HG03460 (cell line): ENCODE data around the gene HIPK2.
"Not testable (repeated sequence)": the region's sequence is repeated elsewhere in the genome, so short reads cannot be mapped to it uniquely, and the experiment has no call there.

ENCODE experiments used
- ATAC-seq: cut with Tn5 transposase; IDR thresholded peaks from one replicate; pipeline ENCODE4 v1.9.1; 2021; ENCODE audit not compliant: unreplicated experiment

HIPK2 gene

DNA sequence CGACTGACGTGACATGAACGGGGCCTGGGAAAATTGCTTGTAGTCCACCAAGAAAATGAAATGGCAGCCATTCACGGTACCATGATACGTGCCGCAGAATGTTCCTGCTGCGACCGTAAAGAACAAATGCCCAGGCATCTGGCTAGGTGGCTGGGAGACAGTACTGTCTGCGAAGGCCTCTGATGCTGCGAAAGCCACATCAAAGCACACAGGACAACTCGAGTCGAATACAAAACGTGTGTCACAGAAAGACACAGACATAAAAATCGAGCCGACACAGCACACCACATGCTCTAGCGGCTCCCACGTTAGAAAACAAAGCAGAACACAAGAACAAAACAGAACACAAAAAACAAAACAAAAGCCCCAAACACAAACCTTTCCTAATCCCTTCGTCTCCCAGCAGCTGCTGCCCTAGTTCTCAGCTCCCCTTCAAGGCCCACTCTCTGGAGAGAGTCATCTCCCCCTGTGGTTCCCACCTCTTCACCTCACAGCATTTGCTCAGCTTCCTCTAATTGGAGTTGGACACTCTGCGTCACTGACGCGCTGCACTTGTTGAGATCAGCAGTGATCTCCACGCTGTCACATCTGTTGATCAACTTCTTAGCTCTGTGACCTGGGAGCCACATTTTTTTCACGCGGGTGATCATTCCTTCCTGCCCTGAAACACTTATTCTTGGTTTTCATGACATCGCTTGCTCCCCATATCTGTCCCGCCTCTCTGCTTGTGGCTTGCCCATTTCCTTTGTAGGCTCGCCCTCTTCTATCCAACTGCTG is 142.1 kb downstream of the HIPK2 start:
- ATAC-seq, result no peak

DNA sequence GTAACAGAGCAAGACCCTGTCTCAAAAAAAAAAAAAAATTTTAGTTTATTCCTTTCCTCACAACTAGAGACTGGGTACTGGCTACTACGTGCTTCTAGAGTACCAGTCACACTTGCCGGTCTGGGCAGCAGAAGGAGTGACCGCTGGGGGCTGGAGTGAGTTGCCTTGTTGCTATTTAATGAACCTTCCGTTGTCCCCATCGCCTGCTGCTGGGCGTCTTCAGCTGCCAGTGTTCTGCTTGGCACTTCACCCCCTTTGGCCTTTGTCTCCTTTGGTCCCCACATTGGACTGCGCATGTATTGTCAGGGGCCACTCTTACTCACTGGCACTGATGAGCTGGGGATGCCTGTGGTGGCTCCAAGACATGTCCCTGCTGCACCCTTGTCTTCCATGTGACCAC is 143.7 kb downstream of the HIPK2 start:
- ATAC-seq, result no peak

DNA sequence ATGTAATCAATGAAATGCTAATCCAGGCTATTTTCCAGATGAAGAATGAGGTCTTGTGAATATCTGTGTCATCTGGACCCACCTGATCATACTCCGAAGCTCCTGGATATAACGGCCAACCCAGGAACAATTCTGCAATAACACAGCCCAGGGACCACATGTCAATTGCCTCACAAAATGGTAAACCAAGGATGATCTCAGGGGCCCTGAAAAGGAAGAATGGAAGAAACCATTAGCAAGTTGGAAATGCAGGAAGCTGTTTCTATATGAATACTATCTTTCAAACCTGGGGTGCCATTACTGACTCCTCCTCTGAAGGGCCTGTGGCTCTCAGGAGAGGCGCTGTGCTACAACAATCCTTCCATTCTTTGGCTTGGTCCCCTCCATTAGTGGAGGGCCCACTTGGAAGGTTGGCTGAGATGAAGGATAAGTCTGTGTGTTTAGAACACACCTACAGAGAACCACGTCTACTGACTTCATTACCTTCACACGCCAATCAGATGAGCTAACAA is 146.2 kb downstream of the HIPK2 start:
- ATAC-seq, result no peak

DNA sequence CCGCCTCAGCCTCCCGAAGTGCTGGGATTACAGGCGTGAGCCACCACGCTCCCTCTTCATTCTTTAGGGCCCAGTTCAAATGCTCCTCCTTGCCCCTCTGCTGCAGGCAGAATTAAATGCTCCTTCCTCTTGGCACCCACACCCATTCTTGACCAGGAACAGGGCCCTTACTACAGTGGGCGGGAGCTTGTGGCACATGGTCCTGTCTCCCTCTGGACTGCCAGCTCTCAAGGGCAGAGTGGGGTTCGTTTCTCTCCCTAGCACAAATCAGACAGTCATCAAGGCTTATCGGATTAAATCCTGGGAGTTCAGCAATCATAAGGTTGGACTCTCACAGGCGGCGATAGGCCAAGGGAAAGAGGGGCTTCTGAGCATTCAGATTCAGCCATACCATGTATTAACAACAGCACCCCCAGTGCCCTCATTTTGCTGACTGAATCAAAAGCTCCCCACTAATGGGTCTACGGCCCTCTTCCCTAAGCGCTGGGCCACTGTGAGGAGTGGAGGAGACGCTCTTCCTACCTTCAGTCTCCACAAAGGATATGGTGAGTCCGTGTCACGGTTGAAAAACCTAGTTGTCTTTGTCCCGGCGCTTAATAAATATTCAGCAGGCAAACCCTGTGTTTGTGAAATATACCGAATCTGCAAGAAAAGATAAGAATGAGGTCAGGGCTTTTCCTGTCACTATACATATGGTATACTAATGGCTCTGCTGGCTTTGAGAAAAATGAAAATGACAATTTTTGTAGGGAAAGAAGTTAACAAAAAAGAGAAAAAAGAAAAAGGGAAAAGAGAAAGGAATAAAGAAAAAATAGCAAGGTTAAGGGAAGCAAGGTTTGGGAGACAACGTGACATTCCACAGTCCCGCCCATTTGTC is 146.9 kb downstream of the HIPK2 start:
- no peak for ATAC-seq

DNA sequence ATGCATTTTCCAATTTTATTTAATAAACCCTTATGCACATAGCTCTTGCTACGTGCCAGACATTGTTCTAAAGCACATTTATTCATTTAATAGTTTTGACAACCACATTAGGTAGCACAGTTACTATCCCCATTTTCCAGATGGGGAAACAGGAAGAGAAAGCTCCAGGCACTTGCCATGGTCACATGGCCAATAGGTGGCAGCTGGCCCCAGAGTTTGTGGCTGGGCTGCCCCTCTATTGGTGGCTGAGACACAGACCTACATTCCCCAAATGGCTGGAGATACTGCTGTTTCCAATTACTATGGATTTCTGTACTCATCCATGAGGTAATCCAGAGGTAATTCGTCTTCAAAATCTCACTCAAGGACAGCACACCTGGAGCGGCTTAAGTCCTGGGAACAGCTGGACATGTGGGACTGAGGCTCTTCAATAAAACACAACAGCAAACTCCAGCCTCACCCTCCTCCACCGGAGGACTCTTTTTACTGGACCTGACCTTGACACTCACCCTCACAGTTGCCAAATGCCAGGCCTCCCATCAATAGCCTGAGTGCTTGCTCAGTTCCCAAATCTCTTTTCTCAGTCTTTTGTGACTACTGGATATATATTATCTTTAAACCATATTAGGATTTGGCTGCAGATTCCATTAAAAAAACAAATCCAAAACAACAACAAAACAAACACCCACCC is 148.3 kb downstream of the HIPK2 start:
- ATAC-seq, result no peak

DNA sequence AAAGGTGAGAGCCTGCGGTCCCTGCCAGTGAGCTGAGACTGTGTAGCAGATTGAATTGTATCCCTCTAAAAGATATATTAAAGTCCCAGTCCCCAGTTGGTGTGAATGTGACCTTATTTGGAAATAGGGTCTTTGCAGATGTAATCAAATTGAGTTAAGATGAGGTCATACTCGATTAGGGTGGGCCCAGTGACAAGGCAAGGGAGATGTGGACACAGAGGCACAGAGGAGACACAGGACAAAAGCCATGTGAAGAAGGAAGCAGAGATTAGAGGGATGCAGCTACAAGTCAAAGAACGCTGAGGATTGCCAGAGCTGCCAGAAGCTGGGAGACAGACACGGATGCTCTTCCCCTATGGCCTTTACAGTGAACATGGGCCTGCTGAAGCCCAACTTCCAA is 150.0 kb downstream of the HIPK2 start:
- ATAC-seq, result no peak

DNA sequence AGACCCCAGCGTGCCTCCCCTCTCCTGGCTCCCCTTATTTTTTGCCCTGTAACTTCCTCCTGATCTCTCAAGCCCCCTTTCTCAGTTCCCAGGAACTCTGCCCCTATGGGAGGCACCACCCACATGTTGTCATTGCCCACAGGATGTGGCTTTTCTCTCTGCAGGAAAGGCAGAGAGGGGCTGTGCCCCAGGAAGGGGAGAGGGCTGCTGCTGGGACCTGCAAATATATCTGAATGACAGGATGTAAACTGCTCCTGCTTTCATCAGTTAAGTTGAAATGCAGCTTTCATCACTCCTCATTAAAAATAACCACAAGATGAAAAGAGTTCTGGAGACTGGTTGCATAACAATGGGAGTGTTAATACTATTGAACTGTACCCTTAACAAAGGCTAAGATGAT is 151.0 kb downstream of the HIPK2 start:
- no peak for ATAC-seq

DNA sequence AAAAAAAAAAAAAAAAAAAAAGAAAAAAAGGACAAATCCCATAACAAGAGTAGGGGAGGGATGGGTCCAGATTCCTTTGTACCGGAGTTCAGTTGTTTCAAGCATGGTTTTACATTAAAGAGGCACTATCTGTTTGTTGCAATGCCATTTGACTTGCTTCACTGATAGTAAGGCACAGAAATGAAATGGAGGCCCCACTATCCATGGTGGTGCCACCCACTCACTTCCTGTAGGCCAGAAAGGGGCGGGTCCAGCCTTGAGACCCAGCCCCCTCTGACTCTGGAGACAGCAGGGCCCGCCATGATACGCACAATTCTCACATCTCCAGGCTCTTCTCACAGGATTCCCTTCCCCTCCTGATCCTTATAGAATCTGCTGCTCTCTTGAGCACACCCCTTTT is 154.3 kb downstream of the HIPK2 start:
- ATAC-seq, result no peak

DNA sequence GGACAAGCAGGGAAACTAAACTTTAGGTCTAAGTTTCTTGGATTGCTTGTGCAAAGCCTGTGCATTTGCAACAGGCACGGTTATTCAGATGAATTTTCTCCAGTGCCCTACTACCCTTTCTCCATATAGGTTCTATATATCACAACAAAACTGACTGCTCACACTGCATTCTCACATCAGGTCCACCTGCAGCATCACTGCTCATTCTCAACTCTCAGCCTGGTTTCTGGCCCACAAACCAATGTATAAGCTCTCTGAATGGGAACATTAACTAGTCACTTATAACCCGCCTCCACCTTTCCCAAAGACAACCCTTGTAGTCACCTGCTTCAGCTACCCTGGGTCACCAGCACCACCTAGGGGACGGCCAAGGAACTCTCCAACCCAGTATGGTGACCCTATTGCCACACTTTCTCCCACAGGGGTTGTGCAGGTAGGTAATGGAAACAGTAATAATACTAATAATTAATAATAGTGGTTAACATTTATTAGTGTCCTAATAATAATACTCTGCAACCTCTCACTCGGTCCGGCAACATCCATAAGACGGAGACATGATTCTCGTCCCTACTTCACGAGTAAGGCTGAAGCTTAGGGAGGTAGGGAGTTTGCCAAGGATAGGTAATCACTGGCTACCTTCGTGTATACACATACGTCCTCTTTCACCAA is 157.0 kb downstream of the HIPK2 start:
- ATAC-seq, result peak; percentile 72

DNA sequence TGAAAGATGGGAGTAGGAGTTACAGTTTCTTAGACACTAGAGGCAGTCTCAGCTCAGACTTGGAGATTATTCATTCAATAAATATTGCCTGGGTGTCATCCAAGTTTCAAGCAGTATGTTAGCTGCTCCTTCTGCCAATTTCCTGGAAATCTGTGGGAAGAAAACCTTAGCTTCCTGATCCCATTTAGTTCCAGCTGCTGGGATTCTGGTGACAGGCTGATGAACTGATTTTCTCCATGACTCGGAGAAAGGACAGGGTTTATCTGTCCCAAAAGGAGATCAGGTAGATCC is 158.5 kb downstream of the HIPK2 start:
- no peak for ATAC-seq

DNA sequence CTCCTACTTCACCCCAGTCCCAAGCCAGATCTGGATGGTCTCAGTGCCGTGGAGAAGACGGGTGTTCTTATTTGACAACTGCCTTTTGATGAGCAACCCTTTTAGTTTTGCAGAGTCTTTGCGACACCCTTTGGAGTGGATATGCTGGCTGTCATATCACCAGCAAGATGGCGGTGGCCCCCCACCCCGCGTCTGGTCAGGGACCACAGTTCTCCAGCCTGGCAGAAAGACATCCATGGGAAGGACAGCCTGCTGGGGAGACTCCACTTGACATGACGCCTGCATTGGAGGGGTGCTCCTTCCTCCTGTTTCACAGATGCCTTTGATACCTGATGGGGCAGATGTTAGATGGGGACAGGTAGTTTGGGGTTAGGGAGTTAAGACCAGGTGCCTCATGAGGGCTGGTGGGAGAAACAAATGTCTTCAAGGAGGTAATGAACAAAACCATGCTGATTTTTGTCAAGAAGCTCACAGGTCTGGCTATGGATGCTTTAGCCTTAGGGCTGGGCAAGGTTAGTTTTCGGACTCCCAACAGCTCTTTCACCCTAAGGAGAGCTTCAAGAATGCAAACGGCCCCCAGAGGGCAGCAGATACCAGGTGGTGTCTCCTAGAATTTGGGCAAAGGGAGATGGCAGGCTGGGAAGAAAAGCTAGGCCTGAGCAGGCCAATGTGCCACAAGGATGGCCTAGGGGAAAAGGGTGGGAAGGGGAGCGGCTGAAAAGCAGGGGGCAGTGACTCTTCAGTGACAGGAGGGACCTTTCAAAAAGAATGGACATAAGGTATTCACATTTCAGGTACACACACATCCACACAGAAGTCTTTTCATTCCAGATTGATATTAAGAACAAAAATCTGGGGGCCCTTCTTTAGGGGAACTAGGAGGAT is 159.1 kb downstream of the HIPK2 start:
- no peak for ATAC-seq

DNA sequence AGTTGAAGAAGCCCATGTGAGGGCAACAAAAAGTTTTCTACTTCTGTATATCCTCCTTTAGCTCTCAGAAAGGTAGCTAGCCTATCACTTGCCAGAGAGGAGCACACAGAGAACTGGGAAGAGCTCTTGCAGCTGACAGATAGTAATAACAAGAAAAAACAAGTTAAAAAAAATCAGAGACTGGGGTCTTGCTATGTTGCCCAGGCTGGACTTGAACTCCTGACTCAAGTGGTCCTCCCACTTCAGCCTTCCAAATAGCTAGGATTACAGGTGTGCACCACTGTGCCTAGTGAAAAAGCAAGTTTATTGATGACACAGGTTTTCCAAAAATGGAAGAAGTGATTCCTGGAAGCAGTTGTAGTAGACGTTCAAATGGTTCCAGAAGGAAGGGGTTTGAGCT is 160.7 kb downstream of the HIPK2 start:
- no peak for ATAC-seq

DNA sequence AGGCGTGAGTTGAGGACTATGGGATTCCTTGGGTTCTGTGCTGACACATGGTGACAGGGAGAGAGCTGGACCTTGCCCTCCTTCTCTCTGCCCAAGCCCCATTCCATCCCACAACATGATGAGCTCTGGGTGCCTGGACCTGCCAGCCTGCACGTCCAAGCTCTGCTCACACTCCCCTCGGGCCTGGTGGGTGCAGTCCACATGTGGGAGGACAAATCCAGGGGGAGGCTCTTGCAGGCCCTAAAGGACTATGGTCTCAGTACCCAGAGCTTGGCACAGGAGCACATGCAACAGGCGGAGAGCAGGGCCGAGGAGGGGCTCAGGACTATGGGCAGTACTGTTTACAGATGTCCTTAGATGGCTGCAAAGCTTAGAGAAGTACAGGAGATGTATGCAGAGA is 162.9 kb downstream of the HIPK2 start:
- no peak for ATAC-seq

DNA sequence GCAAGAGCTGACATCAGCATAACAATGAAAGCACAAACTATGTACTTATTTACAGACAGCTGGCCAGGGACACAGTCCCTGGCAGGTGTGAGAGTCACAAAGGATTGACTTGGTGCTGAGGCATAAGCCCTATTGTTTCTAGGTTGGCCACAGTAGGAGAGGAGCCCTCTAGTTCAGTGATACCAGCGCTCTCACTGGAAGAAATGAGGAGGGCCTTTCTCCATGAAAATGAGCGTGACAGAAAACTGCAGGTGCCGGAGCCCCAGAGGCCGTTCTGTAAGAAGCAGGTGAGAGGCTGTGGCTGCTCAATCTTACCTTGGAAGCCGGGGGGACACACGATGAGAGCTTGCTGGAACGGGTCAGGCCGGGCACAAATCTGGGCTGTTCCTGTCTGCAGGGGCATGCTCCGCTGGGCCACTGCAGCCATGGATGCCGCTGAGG is 163.8 kb downstream of the HIPK2 start:
- no peak for ATAC-seq

DNA sequence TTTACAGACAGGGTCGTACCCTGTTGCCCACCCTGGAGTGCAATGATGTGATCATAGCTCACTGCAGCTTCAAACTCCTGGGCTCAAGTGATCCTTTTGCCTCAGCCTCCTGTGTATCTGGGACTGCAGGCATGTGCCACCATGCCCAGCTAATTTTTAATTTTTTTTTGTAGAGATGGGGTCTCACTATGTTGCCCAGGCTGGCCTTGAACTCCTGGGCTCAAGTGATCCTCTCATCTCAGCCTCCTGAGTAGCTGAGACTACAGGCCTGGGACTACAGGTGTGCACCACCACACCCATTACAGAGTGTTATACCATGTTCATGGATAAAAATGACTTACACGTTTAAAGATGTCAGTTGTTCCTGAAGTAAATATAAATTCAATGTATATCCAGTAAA is 166.2 kb downstream of the HIPK2 start:
- not testable (repeated sequence) for ATAC-seq

DNA sequence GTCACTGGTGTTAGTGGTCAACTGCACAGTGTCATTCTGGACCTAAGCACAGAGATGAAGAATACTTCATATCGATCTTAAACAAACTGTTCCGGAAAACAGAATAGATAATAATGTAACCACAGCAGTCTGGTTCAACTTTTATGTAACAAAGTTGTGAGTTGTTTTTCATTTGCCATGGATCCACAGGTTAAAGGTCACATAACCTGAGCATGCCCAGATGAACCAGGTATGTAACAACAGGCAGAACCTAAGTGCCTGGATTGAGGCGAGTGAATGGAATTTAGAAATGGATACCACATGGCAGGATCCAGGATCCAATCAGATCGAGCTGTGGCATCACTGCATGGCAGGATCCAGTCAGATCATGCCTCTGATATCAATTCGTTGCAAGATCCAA is 167.2 kb downstream of the HIPK2 start:
- ATAC-seq, result no peak

DNA sequence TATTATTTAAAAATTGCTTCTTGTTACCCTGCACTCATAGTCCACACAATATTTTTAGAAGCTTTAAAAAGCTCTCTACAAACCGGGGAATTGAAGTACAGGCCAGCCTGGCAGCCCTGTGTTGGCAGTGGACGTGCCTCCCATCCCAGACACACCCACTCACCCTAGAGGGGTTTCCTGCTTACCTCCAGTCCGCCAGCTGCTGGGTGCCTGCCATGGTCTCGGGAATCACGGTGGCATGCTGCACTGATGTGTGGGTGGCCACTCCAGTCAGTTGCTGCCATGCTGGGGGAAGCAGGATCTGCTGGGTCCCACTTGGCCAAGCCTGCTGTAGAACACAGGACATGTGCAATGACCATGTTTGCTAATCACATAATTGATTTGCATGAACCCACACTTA is 173.9 kb downstream of the HIPK2 start:
- ATAC-seq, result no peak

DNA sequence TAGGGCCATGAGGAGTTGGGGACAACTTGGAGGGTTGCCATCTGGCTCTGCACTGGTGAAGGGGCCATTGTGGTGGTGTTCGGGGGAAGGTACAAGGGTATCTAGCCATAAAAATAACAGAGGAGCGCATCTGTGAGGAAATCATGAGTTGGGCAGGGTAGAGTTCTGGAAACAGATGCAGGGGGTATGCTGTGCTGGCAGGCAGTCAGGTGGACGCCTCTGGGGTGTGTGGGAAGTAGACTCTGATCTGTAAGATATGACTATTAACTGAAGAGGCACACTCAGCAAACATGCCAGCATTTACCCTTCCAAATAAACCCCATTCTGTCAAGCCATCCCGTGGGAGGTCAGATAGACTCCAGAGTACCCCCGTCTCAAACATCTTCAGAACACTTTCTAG is 174.5 kb downstream of the HIPK2 start:
- no peak for ATAC-seq

DNA sequence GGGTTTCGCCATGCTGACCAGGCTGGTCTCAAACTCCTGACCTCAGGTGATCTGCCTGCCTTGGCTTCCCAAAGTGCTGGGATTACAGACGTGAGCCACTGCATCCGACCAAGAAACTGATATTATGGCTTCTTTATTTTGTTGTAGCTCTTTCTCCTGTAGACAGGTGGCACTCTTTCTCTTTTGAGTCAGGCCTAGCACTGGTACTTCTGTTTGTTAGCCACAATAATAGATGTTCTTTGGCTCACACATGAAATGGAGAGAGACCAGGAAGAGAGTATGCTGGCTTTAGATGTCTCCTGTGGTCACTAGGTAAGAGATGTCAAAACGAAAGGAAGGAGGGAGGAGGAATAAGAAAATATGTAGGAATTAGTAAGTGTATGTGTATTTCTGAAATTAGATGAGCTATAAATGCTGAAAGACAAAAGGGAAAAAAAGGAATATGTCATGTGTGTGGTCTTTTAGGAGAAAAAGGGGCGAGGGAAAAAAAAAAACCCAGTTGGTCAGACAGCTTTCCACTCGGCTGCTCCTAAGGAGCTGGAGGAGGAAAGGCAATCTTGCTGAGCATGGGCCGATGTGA is 175.6 kb downstream of the HIPK2 start:
- no peak for ATAC-seq

DNA sequence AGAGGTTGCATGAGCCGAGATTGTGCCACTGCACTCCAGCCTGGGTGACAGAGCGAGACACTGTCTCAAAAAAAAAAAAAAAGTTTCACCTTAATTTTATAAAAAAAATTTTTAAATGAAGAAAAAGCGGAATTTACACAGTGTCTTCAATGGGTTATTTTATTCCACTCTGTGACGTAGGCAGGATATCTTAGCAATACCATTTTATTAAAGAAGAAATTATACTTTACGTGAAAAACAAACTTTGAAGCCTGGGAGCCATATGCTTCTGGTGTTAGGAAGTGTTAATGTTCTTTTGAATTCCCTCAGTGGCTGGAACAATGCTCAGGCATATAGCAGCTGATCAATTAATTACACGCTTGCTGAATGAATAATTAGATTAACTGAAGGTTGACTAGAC is 176.6 kb downstream of the HIPK2 start:
- ATAC-seq, result no peak
